NCI-H146 treated with DMSO at 0.1 percent for 48 hours (cell line): Measurements from ENCODE around the gene ETS2.
"Not testable (repeated sequence)": the region's sequence is repeated elsewhere in the genome, so short reads cannot be mapped to it uniquely, and the experiment has no call there.

Source experiments
- DNase-seq: peaks from one replicate; lab custom pipeline; 2025; ENCODE audit not compliant: unreplicated experiment; lab: John Stamatoyannopoulos, UW

ETS2 gene

DNA sequence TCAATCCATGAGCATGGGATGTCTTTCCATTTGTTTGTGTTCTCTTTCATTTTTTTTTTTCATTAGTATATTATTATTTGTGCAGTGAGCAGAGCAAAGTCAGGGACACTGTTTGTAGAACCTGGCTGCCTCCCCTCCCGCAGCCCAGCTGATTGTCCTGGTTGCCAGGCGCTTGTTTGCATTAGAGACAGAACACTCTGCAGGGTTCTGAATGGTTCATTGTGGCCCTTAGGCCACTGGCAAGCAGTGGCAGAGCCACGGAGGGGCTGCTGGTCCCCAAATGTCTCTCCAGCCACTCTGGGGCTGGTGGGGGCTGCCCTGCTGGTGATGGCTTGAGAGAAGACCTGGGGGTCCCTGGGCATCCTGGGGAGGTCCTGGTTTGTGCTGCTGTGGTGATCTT lies 29.0 kb downstream of the ETS2 start:
- DNase-seq: peak; percentile 31

DNA sequence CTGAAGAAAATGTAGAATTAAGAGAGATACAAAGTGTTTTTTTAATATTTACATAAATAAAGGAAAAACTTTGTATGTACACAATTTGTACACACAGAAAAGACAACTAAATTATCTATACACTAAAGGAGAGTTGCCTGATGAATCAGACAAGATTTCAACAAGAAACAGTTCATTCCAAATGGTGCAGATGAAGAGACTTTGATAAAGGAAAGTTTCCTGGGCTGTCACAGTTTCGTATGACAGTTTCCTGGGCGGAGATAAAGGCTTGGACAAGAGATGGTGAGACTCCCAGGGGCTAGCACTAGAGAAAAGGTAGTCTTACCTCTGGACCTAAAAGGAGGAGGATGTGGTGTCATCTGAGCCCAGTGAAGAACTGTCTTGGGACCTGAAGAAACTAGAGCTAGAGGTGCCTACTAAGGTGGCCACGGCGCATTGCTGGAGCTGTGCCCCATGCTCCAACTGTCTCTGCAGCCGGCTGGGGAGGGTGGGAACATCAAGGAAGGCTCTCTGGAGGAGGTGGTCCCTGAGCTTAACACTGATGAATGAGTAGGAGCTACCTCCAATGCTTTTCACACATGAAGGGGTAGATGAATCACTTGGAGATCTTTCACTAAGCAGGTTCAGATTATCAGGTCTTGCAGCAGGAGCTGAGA lies 32.2 kb downstream of the ETS2 start:
- DNase-seq: no peak

DNA sequence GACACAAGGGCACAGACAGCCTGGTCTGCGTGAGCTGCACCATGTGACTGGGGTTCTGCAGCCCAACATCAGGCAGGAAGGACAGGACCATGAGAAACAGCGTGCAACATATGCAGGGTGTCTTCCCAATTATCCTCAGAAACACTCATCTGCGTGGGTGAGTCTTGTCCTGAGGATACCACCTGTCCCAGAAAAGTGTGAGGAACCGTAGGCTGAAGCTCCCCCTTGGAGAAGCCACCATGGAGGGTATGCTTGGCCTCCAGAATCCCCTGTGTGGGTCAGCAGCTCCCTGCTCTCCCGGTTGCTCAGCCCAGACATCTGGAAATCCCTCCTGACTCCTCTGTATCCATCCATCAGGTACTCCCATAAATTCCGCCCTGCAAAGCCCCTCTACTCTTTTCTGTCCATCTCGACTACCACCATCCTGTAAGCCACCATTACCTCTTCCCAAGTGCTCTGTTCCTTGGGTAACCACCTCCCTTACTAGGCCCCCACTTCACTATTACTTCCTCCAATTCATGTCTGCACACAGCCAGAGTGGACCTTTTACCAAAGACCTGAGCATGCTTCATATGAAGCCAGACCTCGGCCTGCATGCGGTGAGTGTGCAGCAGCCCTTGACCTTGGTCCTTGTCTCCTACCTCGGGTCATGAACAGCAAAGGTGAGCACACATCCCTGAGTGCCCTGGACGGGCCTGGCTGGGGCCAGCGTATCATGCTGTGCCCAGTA lies 33.0 kb downstream of the ETS2 start:
- no peak for DNase-seq

DNA sequence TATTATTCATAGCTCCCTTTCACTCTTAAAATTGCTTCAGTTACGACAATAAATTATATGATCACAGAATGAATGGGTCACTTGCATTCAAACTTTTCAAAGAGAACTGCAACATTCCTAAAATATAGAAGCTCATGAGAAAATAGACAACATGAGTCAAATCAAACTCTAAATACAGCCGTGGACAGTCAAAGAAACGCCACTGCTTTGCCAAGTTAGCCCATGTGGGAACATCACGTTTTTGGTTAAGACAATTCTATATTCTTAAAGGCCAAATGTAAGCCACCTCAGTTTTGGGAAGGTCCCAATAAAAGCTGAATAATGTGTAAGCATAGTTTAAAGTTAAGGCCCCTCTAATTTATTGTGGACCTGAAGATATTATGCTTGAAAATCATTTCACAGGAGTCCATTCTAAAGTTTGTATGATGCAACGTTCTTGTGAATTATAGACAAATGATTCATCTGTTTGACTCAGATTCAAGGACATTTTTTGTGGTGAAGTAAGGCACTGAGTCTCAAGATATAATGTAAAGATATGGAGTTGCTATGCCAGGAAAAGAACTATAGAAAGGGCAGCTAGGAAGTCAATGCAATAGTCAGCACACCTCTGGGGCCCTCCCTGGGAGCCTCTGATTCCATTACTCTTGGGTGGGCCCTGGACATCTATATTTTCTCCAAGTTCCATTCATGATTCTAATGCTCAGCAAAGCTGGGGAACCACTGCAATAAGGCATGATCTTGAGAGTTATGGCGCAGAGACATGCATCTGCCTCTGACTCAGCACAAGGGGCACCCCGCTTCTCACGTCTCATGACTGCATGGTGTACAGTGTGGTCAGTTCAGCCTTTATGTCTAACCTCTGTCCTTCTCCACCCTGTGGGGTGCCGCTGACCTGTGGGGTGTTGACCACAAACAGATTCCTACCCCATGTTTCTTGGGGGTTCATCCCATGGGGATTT lies 33.9 kb downstream of the ETS2 start:
- no peak for DNase-seq

DNA sequence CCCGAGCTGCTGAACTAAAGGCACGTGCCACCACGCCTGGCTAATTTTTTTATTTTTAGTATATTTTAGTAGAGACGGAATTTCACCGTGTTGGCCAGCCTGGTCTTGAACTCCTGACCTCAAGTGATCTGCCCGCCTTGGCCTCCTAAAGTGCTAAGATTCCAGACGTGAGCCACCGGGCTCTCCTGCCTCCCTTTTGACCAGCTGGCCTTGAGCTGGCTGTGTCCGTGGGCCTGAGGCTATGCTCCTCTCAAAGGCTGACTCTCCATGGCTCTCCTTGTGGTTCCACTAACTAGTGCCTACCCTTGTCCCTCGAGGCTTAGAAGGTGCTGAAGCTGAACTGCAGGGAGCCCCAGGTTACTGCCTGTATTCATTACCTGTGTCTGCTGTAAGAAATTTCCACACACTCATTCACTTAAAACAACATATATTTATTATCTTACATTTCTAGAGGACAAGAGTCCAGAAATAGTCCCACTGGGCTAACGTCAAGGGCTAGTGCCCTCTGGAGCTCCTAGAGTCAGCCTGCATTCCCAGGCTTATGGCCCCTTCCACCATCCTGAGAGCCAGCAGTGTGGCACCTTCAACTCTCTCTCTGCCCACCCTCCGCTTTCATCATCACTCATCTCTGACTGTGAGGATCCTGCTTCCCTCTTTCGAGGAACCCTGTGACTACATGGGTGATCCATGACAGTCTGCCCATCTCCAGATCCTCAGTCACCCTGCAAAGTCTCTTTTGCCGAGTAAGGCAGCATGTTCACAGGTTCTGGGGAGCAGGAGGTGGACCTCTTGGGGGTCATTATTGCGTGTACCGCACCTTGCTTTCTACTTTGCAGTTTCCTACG lies 34.9 kb downstream of the ETS2 start:
- DNase-seq: no peak

DNA sequence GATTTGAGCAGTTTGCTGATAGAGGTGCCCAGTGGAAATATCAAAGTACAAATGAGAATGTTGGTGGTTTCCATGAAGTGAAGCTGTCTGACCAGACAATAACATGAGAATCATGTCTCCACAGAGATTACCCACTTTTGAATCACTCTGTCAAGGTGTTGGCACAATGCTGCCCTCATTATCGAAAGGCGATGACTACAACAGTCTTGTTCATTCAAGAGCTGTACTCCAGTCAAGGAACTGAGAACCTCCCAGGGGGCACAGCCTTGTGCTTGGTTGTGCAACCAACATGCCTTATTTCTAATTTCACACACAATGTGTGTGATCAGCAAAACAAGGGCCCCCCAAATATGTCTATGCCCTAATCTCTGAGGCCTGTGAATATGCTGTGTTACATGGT lies 35.7 kb downstream of the ETS2 start:
- no peak for DNase-seq

DNA sequence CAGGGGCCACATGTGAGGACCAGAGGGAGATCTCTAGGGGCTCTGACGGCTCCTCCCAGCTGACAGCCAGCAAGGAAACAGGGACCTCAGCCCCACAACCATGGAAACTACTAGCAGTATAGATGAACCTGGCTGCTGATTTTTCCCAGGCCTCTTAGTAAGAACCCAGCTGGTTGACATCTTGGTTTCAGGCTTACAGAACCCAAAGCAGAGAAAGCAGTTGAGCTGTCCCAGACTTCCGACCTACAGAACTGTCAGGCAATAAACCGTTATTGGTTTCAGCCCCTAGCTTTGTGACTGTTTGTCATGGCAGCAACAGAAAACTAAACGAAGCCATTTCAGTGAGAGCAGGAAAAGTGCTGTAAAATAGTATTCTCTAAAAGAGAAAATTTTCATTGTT lies 36.4 kb downstream of the ETS2 start:
- DNase-seq: no peak

DNA sequence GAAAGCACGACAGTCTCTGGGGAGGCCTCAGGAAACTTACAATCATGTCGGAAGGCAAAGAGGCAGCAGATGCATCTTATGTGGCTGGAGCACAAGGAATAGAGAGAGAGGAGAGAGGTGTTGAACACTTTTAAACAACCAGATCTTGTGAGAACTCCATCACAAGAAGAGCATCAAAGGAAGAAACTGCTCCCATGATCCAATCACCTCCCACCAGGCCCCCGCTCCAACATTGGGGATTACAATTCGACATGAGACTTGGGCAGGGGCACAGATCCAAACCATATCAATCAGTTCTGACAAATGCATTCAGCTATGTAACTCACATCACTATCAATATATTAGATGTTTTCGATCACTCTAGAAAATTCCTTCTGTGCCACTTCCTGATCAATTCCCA lies 37.6 kb downstream of the ETS2 start:
- no peak for DNase-seq

DNA sequence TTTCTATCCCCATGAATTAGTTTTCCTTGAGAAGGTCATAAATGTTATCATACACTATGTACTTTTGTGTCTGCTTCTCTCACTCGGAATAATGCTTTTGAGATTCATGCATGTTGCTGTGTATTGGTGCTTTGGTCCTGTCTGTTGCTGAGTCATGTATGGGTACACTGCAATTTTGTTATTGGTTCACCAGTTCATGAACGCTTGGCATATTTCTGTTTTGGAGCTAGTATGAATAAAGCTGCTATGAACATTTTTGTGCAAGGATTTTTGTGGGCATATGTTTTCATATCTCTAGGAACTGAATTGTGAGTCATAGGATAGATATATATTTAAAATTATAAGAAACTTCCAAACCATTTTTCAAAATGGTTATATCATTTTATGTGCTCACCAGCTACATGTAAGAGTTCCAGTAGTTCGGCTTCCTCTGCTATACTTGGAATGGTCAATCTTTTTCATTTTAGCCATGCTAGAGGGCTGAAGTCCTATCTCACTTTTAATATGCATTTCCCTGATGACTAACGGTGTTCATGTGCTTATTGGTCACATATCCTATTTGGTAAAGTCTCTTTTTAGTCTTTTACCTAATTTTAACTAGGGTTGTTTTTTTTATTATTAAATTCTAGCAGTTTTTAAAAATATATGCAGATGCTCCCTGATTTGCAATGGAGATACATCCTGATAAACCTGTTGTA lies 38.2 kb downstream of the ETS2 start:
- DNase-seq: no peak

DNA sequence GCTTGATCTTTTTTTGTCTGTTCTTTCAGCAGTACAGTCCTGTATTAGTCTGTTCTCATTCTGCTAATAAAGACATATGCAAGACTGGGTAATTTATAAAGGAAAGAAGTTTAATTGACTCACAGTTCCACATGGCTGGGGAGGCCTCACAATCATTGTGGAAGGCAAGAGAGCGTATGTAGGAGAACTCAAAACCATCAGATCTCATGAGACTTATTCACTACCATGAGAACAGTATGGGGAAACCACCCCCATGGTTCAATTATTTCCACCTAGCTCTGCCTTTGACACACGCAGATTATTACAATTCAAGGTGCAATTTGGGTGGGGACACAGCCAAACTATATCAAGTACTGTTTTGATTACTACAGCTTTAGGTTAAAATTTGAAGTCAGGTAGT lies 39.6 kb downstream of the ETS2 start:
- DNase-seq: not testable (repeated sequence)

DNA sequence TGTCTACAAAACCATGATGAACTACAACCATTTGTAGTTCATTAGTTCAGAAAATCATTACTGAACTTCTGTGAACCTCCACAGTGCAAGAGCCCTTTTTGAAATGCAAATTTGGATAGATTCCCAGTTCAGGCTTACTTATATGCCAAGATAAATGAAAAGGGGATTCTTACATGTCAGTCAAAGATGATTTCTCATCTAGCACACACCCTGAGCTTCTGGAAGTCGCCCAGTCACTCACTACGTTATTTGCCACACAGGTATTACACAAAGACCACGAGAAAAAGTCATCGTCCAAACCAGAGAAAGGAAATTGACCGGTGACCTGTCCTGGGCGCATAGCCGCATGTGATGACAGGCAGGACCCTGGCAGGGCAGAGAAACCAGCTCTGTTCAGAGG lies 41.8 kb downstream of the ETS2 start:
- DNase-seq: no peak

DNA sequence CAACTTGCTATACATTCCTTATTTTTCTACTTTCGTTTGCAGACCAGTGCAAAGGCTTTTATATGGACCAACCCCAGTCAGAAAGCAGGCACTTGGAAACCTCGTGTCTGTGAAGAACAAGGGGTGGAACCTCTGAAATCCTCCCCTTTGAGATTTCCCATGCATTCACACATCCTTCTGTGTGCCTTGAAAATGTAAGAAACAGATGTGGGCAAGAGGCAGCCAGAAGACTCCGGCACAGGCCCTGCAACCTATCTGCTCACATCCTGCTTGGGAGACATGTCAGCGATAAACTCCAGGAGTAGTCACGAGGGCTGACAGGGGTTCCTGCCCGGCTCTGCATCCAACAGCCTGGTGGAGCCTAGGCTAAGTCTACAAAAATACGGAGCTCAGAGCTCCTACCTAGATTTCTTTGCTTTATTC lies 42.5 kb downstream of the ETS2 start:
- no peak for DNase-seq

DNA sequence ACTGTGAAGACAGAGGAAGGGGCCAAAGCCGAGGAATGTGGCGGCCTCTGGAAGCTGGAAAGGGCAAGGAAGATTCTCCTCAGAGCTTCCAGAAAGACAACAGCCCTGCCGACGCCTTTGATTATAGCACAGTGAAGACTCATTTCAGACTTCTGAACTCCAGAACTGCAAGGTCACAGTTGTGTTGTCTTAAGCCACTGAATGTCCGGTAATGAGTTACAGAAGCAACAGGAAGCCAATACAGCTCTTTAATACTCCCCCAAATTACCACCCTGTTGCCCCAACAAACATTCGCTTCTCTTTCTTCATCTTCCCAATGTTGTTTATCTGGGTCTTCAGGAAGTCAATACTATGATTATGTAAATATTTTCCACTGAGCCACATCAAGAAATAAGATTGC lies 44.0 kb downstream of the ETS2 start:
- no peak for DNase-seq

DNA sequence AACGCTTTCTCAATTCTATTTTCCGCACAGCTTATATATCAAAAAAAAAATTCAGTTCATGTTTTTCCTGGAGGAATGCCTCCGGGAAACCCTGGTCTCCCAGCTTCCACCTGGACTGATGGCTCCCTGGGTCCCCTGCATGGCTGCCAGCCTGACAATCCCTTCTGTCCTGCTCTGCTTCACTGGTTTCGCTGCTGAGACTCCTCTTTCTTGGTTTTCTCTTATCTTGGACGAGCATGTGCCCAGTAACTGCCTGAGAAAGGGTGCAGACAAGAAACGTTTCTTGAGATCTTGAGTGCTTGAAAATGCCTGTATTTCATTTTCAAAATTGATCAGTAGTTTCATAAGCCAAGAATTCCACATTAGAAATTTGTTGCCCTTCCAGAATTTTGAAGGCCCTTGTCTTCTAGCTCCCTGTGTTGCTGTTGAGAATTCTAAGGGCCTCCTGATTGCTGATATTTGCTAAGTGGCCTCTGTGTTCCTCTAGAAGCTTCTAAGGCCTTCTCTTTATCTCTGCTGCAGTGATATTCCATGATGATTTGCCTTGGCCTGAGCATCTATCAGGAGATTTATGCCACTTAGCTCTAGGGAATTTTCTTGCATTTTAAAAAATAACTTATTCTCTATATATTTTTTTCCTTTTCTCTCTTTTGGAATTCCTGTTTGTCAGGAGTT lies 44.7 kb downstream of the ETS2 start:
- no peak for DNase-seq

DNA sequence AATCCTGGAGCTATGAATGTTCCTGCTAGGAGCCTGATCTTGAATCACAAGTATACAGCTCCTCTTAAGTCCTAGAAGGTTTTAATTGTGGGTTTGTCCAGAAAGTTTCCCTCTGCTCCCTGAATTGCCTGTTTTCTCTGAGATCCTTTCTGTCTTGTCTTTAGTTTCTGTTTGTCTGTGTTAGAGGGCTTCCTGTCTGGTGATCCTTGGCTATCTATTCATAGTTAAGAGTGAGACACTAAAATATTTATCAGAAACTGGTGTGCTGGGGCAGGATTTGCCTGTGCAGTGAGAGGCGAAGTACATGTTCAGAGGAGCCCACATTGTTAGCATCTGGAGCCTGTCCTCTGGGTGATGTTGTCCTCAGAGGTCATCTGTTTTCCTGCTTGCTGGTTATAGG lies 45.4 kb downstream of the ETS2 start:
- no peak for DNase-seq

DNA sequence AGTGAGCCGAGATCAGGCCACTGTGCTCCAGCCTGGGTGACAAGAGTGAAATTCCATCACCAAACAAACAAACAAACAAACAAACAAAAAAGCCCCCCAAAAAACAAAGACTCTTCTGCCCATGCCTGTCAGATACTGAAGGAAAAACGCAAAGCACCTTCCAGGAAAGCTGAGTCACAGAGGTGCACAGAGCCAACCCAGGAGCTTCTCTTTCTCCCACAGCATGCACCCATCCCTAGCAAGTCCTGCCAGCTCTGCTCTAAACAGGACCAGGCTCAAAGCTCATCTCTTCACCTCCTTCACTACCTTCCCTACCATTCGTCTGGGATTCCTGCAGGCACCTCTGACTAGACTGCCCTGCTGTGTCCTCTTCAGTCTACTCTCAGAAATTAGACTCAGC lies 46.5 kb downstream of the ETS2 start:
- DNase-seq: no peak

DNA sequence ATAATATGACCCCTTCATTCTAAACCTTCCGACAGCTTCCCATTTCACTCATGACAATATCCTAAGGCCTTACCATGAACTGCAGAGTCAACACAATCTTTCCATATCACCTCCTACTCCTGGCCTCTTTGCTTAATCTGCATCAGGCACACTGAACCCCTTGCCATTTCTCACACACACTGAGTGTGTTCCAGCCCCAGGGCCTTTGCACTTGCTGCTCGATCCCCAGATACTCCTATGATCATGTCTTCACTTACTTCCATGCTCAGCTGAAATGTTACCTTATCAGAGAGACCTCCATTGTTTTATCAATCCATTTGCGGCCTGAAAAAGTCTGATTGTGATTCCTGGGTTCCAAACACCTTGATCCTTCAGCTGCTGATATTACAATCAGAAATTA lies 47.0 kb downstream of the ETS2 start:
- no peak for DNase-seq

DNA sequence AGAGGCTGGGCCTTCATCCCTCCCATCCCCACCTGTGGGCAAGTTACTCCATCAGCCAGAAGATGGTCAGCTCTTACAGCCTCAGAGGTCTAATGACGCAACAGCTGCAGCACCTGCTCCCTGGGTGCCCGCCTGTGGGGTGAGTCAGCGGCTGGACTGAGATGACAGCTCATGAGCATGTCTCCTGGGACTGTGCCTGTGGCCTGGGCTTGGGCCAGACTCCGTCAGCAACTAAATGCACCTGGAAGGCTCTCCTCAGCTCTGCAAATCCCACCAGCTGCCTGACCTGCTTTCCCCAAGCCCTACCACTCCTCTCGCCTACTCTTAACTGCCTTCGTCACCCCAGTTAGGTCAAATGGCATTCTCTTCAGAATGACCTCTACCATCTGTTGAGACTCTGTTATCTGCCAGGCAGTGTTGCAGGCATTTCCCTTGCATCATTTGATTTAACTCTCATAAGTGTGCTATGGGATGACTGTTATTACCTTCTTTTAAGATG lies 47.7 kb downstream of the ETS2 start:
- DNase-seq: no peak

DNA sequence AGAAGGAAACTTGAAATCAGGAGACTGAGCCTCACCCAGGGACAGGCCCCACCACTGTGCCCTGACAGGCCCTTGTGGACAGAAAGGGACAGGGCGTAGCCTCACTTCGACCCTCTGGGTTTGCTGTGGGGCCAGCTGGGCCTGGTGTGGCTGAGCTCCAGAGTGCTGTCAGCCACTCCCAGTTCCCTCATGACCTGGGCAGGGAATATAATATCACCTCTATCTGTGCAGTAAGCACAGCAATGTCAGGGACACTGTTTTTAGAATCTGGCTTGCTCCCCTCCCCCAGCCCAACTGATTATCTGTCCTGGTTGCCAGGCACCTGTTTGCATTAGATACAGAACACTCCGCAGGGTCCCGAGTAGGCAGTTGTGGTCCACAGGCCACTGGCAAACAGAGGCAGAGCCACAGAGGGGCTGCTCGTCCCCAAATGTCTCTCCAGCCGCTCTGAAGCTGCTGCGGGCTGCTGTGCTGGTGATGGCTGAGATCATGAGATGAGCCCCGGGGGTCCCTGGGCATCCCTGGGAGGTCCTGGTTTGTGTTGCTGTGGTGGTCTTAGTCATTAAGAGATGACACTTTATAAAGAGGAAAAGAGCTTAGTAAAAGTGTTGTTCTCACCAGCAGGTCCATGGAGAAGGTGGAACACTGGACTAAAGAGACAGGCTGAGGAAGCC lies 51.6 kb downstream of the ETS2 start:
- DNase-seq: no peak
